ENCODE measurements around the gene LEMD2. TPM values are rescaled to one million over a fixed set of nuclear protein-coding genes. Genes with fewer than 3 reads are reported as not detected.

The LEMD2 gene
- 52.9 and 61.5 TPM in 2 replicates for total RNA-seq

DNA sequence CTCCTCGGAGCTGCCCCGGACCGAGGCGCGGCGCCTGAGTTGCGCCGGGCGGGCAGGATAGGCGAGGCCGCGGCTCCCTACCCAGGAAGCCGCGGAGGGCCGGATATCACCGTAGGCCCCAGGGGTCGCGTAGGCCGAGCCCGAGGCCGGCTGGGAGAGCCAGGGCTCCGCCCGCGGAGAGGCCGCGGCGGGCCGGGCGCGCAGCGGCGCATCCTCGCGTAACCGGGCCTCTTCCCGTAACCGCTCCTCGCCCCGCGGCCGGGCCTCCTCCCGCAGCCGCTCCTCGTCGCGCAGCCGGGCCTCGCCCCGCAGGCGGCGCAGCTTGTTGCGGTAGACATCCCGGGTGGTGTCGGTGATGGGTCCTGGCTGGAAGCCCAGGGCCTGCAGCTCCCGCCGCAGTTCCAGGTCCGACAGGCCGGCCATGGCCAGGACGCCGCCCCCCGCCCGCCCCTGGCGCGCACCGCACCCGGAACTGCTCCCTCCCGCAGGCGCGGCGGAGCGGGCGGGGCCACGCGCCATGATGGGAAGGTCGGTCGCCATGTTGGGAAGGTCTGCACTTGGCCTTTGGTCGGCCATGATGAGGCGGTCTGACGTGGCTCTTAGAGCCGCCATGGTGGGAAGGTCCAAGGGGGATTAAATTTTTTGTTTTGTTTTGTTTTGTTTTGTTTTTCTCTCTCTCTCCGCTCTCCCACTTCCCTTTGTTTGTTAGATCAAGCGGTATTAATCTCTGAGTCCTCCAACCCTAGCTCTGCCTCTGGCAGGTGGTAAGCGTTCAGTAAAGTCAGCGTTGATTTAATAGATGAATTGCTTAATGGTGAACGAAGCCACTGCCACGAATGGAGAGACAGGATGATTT is at the start of gene LEMD2:
TSS of gene LEMD2 (minus strand) at position 437 of the 856 bp plus-strand sequence. CDS start at position 423, 14 bp downstream.

DNA sequence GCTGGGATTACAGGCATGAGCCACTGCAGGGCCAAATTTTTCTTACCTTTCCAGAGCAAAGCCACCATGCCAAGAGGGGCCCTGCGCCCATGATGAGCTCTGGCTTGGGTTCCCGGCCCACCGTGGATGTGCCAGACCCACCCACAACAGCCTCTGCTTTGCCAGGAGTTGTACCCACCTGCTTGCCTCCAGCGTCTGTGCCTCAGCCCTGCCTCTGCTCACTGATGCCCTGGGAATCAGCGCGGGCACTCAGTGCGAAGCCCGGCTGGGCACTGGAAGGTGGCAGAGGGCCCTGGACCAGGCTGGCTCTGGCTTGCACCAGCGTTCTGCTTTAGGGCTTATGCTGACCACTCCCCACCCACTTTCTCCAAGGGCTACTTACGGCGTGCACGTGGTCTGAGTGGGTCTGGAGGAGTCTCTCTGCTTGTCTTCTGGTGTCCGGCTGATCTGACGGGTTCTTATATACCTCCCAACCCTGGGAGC is 14.7 kb upstream of the LEMD2 start, which contains the start of gene MLN:
TSS of gene MLN (minus strand) at position 433 of the 483 bp plus-strand sequence. CDS start 2,840 bp downstream, outside the sequence.

GRCh38 chr6:33746651-33747100 is 42.3 kb downstream of the LEMD2 start, which contains the start of gene IP6K3:
TSS of gene IP6K3 (minus strand) at chr6:33746905. CDS start at chr6:33735476, 11,429 bp downstream.

Other genes with a start within 250 kb of the LEMD2 start
- 15.7 and 20.1 TPM in 2 replicates for gene BAK1, start 208.9 kb downstream of the LEMD2 start, total RNA-seq
- 69.3 and 74.9 TPM in 2 replicates for gene ITPR3, start 167.8 kb downstream of the LEMD2 start, total RNA-seq
- 11.7 and 13.4 TPM in 2 replicates for gene UQCC2, start 77.4 kb downstream of the LEMD2 start, total RNA-seq
- gene IP6K3, start 42.2 kb downstream of the LEMD2 start, total RNA-seq = 0.12 and 0.32 TPM in 2 replicates
- not detected in 2 replicates for gene MLN, start 14.9 kb upstream of the LEMD2 start, total RNA-seq

Data from hair follicle dermal papilla cell (primary cell).